ENCODE data around the gene UBE2Q1.

DNA sequence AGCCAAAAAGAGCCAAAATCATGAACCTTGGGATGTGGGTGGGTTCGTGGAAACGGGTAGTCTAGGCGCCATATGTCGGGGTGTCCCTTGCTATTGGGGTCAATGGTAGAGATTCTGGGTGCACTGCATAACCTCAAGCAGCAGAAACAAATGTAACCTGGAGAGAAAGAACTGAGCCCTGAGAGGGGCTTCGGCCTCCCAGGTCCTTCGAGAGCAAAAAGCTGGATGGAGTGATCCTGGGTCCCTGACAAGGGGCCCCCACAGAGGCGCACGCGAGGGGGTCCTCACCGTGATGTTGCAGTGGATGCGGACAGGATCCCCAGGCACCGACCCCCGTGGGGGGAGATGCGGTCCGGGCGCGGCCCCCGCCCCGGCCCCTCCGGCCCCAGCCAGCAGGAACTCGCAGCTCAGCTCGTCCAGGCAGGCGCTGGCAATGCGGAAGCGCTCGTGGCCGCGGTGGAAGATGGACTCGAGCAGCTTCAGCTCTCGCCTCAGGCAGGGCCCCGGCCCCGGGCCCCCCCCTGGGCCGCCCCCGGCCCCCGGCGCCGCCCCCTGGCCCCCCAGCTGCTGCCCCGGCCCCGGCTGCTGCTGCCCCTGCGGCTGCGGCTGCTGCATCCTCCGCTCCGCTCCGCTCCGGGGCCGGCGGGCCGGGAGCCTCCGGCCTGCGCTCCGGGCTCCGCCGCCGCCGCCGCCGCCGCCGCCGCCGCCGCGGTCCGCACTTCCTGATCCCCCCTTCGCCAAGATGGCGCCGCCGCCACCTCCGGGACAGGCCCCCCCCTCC is at the start of gene UBE2Q1:
- TF ChIP-seq, protein P1, sequence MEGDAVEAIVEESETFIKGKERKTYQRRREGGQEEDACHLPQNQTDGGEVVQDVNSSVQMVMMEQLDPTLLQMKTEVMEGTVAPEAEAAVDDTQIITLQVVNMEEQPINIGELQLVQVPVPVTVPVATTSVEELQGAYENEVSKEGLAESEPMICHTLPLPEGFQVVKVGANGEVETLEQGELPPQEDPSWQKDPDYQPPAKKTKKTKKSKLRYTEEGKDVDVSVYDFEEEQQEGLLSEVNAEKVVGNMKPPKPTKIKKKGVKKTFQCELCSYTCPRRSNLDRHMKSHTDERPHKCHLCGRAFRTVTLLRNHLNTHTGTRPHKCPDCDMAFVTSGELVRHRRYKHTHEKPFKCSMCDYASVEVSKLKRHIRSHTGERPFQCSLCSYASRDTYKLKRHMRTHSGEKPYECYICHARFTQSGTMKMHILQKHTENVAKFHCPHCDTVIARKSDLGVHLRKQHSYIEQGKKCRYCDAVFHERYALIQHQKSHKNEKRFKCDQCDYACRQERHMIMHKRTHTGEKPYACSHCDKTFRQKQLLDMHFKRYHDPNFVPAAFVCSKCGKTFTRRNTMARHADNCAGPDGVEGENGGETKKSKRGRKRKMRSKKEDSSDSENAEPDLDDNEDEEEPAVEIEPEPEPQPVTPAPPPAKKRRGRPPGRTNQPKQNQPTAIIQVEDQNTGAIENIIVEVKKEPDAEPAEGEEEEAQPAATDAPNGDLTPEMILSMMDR (IDR thresholded peaks at IDR 0.05), result no peak
- no peak for TF ChIP-seq POLR2A (IDR thresholded peaks at IDR 0.05)

Data from suprapubic skin (tissue), 3 donors.